GM13976 (cell line): Measurements from ENCODE around the gene TSPAN33.

Source experiments
- DNase-seq: peaks from one replicate; pipeline ENCODE4 v3.0.0; 2012; ENCODE audit warnings: low spot score
- in situ Hi-C: fragments of 300-500 bp; cut with MboI; formaldehyde crosslinking; loops from one replicate; pipeline ENCODE4 v1.12.0; 2022; ENCODE audit warnings: low sequenced_read_pairs, mixed read lengths, inconsistent platforms; ENCODE audit not compliant: unreplicated experiment
- TF ChIP-seq, protein P1 (sequence below): IDR thresholded peaks from 2 replicates; pipeline ENCODE4 v1.5.1; 2012; ENCODE audit warnings: borderline replicate concordance, mild to moderate bottlenecking; ENCODE audit not compliant: insufficient read depth; ENCODE audit errors: extremely low read depth, missing control alignments, control extremely low read depth

The TSPAN33 gene, protein sequence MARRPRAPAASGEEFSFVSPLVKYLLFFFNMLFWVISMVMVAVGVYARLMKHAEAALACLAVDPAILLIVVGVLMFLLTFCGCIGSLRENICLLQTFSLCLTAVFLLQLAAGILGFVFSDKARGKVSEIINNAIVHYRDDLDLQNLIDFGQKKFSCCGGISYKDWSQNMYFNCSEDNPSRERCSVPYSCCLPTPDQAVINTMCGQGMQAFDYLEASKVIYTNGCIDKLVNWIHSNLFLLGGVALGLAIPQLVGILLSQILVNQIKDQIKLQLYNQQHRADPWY

DNA sequence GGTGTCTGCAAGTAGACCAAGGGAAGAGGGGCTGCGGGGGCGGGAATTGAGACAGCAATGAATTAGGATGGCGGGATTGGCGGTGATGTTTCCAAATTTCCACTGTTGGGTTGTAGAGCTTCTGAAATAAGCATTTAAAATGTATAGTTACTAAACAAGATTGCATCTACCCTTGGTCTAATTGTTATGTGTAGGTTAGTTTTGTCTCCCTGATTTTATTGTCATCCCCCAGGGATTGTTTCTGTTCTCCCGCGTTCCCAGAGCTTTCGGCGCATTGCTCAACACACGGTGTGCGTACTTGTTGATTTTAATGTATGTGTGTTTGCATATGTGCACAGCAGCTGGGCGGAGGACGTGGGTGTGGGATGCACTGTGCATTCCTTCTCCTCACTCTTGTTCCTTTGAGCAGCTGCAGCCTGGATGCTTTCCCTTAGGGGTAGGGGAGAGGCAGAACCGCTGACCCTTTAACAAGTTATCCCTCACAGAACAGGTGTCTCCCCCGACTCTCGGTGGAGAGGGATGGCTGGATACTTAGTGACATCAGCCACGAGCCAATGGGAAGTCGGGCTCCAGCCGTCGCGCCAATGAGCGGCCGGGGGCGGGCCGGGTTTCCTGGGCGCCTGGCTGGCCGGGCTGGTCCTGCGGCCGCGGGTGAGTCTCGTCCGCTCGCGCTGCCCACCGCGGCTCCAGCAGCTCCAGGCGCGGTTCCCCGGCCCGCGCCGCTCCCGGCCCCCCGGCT, at the start of gene TSPAN33:
TSS of gene TSPAN33 (plus strand) at position 613 of the 739 bp plus-strand sequence. CDS start 274 bp downstream, outside the sequence.
- DNase-seq: peak; percentile 91
- TF ChIP-seq, protein P1, sequence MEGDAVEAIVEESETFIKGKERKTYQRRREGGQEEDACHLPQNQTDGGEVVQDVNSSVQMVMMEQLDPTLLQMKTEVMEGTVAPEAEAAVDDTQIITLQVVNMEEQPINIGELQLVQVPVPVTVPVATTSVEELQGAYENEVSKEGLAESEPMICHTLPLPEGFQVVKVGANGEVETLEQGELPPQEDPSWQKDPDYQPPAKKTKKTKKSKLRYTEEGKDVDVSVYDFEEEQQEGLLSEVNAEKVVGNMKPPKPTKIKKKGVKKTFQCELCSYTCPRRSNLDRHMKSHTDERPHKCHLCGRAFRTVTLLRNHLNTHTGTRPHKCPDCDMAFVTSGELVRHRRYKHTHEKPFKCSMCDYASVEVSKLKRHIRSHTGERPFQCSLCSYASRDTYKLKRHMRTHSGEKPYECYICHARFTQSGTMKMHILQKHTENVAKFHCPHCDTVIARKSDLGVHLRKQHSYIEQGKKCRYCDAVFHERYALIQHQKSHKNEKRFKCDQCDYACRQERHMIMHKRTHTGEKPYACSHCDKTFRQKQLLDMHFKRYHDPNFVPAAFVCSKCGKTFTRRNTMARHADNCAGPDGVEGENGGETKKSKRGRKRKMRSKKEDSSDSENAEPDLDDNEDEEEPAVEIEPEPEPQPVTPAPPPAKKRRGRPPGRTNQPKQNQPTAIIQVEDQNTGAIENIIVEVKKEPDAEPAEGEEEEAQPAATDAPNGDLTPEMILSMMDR: no peak
- in situ Hi-C loops: no loop called here

GRCh38 chr7:129095258-129095657, 49.2 kb upstream of the TSPAN33 start:
- in situ Hi-C loops: loop anchor here (10.0 to 25.0 kb wide), 2 partner anchors 110 to 183 kb away; partner anchors contain the start of gene KCP
- TF ChIP-seq, protein P1: no peak
- peak; percentile 42 for DNase-seq

GRCh38 chr7:129098409-129099084, 46.0 kb upstream of the TSPAN33 start:
- in situ Hi-C loops: loop anchor here (10.0 to 25.0 kb wide), 2 partner anchors 106 to 186 kb away; partner anchors contain the start of gene KCP

DNA sequence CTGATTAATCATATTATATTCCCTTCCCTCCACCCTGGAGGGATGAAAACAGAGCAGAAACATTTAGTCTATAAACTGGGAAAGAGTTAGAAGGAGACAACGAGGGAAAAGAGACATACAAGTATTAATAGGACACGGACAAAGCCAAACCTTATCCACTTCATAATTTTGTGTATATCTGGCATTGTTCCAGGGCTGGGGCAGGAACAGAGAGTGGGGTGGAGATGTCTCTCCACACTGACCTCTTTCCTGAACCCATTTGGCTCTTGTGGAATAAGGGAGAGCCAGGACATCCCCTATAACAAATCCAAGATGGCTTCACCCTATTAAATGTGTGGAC, 43.7 kb upstream of the TSPAN33 start:
- no peak for DNase-seq
- TF ChIP-seq, protein P1: no peak
- in situ Hi-C loops: no loop called here

More at GRCh38 chr7:129098409-129099084, 46.0 kb upstream of the TSPAN33 start:
- TF ChIP-seq, protein P1: no peak
- no peak for DNase-seq

- TF ChIP-seq, protein P1: no peak
- in situ Hi-C loops: no loop called here
- no peak for DNase-seq
Measured at GRCh38 chr7:129101746-129102145, 42.8 kb upstream of the TSPAN33 start.

DNA sequence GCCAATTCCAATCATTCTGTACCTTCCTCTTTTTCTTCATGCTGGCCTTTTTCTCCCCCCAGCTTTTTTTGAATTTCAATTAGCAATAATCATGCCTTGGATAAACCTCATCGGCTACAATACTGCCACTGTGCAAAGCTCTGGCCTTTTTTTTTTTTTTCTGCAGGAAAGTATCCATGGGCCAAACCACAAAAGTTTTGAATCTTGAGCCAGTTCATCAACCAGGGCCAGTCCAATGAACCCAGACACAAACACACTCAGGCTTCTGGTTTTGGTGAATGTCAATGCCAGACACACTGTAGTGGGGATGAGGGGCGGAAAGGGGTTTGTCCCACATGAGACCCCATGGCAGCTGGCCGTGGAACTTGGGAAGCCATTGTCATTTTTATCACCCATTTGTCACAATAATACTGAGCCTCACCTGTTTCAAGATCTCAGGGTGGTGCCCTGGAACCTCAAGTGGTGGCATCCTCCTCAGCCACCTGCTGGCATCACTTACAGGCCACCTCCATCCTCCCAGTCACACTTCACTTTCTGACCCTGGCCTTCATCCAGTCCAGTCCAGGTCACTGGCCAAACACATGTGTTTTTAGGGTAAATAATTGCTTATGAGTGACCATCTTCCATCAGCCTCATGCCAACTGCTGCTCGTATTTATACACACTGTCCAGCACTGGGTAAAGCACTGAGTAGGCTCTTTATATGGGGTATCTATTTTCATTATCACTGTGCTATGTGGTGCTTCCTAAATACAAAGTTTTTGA, 40.8 kb upstream of the TSPAN33 start:
- TF ChIP-seq, protein P1: no peak
- no peak for DNase-seq
- in situ Hi-C loops: no loop called here
